ENCODE measurements around the gene ARHGAP22. TPM values are rescaled to one million over a fixed set of nuclear protein-coding genes. Genes with fewer than 3 reads are reported as not detected.

The ARHGAP22 gene
- total RNA-seq, 2 experiments from 2014 or later = not detected

DNA sequence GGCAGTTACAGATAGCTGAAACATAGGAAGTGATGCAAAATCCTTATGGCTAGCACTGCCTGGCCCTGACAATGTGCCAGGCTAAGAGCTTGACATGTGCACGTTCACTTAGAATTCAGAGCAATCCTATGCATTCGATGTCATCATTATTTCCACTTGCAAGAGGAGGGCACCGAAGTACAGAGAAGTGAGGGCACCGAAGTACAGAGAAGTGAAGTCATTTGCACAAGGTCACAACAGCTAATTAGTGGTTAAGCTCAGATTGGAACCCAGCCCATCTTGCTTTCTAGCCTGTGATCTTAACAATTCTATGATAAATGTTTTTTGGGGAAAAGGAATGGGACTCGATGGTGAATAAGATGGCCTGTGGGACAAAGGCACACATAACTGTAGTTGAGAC is 73.4 kb downstream of the ARHGAP22 start:
- Mint-ChIP-seq H3K27ac (no peak overlapping the region), H3K9me3 (ENCODE audit: low read depth) (no peaks in the 10 kb centered on the region), H3K27me3 (peaks cover 16% of the 10 kb centered on the region), H3K4me3 (no peak overlapping the region), H3K36me3 (no peaks in the 10 kb centered on the region), H3K4me1 (no peaks in the 10 kb centered on the region)
- DNase-seq = no peak
- CTCF ChIA-PET = no interaction called here
- ATAC-seq = no peak

DNA sequence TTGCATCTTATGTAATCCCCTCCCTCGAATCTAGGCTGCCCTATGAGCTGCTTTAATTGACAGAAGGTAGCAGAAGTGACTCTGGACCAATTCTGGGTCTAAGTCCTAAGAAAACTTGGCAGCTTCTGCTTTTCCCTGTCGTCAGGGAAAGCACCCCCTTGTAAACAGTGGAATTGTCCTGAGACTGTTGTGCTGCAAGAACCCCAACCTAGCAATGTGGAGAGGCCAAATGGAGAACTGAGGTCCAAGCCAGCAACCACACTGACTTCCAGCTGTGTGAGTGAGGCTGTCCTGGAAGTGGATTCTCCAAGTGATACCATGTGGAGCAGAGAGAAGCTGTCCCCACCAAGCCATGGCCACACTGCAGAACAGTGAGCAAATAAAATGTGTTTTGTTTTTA is 75.5 kb downstream of the ARHGAP22 start:
- H3K4me1 Mint-ChIP-seq = no peaks in the 10 kb centered on the region
- H3K36me3 Mint-ChIP-seq = no peaks in the 10 kb centered on the region
- peaks cover 32% of the 10 kb centered on the region for H3K27me3 Mint-ChIP-seq
- H3K4me3 Mint-ChIP-seq = no peak overlapping the region
- CTCF ChIA-PET = no interaction called here
- H3K9me3 Mint-ChIP-seq (ENCODE audit: low read depth) = no peaks in the 10 kb centered on the region
- DNase-seq (no peak), ATAC-seq (no peak)
- no peak overlapping the region for H3K27ac Mint-ChIP-seq

DNA sequence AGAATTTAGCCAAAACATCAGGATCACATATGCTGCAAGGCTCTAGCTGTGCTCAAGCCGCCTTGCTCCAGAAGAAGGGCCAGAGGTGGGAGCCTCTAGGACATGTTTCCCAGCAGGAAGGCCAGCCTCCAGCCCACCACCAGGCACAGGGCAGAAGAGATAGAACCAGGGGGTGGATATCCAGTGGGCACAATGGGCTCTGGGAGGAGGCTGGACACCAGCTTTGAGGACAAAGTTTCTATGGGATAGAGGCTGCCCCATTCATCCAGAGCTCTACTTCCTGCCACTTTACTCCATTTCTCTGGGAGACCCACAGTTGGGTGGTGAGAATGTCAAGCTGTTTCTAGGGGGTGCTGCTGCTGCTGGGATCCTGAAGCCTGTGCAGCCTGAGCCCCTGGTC is 77.1 kb downstream of the ARHGAP22 start:
- DNase-seq (no peak), ATAC-seq (no peak)
- peaks cover 3% of the 10 kb centered on the region for H3K4me1 Mint-ChIP-seq
- H3K4me3 Mint-ChIP-seq = no peak overlapping the region
- H3K36me3 Mint-ChIP-seq = no peaks in the 10 kb centered on the region
- no peak overlapping the region for H3K27ac Mint-ChIP-seq
- CTCF ChIA-PET = interaction anchor here (1.1 kb wide), 1 partner anchor 128 kb away, joined by 6 read pairs; no protein-coding TSS in a partner anchor
- peaks cover 33% of the 10 kb centered on the region for H3K27me3 Mint-ChIP-seq
- H3K9me3 Mint-ChIP-seq (ENCODE audit: low read depth) = no peaks in the 10 kb centered on the region

DNA sequence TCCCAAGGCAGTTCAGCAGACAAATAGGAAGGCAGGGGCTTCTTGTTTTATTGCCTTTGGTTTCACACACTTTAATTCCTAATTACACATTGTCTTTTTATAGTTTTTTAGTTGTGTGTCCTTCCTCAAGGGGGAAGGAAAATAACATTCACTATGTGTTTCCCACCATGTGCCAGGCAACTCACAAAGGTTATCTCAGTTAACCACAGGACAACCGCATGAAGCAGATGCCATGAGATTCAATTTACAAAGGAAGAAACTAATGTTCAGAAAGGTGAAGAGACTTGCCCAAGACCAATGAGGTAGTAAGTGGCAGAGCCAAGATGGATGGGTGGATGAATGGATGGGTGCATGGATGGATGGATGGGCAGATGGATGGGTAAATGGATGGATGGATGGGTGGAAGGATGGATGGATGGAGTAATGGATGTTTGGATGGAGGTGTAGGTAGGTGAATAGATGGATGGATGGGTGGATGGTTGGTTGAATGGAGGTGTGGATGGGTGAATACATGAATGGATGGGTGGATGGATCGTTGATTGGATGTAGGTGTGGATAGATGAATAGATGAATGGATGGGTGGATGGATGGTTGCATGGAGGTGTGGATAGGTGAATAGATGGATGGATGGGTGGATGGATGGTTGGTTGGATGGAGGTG is 77.9 kb downstream of the ARHGAP22 start:
- no peak overlapping the region for H3K27ac Mint-ChIP-seq
- ATAC-seq (no peak), DNase-seq (no peak)
- peaks cover 3% of the 10 kb centered on the region for H3K4me1 Mint-ChIP-seq
- peaks cover 41% of the 10 kb centered on the region for H3K27me3 Mint-ChIP-seq
- H3K9me3 Mint-ChIP-seq (ENCODE audit: low read depth) = no peaks in the 10 kb centered on the region
- CTCF ChIA-PET = no interaction called here
- H3K4me3 Mint-ChIP-seq = no peak overlapping the region
- no peaks in the 10 kb centered on the region for H3K36me3 Mint-ChIP-seq

- H3K4me3 Mint-ChIP-seq = no peak overlapping the region
- H3K27me3 Mint-ChIP-seq = peaks cover 49% of the 10 kb centered on the region
- ATAC-seq (no peak), DNase-seq (no peak)
- no peaks in the 10 kb centered on the region for H3K9me3 Mint-ChIP-seq (ENCODE audit: low read depth)
- CTCF ChIA-PET = no interaction called here
- no peak overlapping the region for H3K27ac Mint-ChIP-seq
- H3K4me1 Mint-ChIP-seq = peaks cover 3% of the 10 kb centered on the region
- H3K36me3 Mint-ChIP-seq = no peaks in the 10 kb centered on the region
These were observed 78.7 kb downstream of the ARHGAP22 start for GRCh38 chr10:48526011-48526821.

- peaks cover 3% of the 10 kb centered on the region for H3K4me1 Mint-ChIP-seq
- ATAC-seq (no peak), DNase-seq (no peak)
- no peaks in the 10 kb centered on the region for H3K36me3 Mint-ChIP-seq
- H3K4me3 Mint-ChIP-seq = no peak overlapping the region
- H3K27me3 Mint-ChIP-seq = peaks cover 60% of the 10 kb centered on the region
- no peaks in the 10 kb centered on the region for H3K9me3 Mint-ChIP-seq (ENCODE audit: low read depth)
- CTCF ChIA-PET = no interaction called here
- H3K27ac Mint-ChIP-seq = no peak overlapping the region
These were observed 79.8 kb downstream of the ARHGAP22 start for GRCh38 chr10:48525113-48525512.

GRCh38 chr10:48523820-48524758 is 80.8 kb downstream of the ARHGAP22 start:
- Mint-ChIP-seq H3K36me3 (no peaks in the 10 kb centered on the region), H3K9me3 (ENCODE audit: low read depth) (no peaks in the 10 kb centered on the region), H3K4me3 (no peak overlapping the region), H3K27ac (no peak overlapping the region), H3K27me3 (peaks cover 61% of the 10 kb centered on the region), H3K4me1 (peaks cover 13% of the 10 kb centered on the region)
- CTCF ChIA-PET = no interaction called here
- no peak for ATAC-seq
- DNase-seq = no peak

DNA sequence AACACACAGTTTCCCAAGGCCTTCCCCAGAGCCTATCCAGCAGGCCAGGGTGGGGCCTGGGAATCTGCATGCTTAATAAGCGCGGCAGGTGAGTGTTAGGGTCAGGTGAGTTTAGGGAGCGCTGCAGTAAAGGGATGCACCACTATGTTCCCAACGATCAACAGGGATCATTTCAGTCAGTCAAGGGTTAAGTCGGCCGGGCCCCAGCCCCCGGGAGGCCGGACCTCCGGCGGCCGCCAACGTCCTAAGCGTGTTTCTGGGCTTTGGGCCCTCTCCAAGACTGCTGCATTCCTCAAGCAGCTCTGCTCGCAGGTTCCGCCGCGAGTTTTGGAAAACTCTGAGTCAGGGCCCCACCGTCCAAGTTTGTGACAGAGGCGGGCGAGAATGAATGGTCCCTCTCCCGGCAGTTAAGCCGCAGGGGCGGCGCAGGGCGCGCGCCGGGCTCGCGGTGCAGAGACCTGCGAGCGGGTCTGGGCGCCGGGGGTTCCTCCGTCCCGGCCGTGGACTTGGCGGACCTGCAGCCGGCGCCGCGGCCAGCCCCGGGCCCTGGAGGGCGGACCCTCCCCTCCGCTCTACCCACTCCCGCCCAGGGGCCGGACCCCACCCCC is 81.6 kb downstream of the ARHGAP22 start:
- Mint-ChIP-seq H3K36me3 (no peaks in the 10 kb centered on the region), H3K4me3 (no peak overlapping the region), H3K27me3 (peaks cover 61% of the 10 kb centered on the region), H3K4me1 (peaks cover 20% of the 10 kb centered on the region), H3K9me3 (ENCODE audit: low read depth) (no peaks in the 10 kb centered on the region), H3K27ac (no peak overlapping the region)
- ATAC-seq (no peak), DNase-seq (no peak)
- CTCF ChIA-PET = no interaction called here

DNA sequence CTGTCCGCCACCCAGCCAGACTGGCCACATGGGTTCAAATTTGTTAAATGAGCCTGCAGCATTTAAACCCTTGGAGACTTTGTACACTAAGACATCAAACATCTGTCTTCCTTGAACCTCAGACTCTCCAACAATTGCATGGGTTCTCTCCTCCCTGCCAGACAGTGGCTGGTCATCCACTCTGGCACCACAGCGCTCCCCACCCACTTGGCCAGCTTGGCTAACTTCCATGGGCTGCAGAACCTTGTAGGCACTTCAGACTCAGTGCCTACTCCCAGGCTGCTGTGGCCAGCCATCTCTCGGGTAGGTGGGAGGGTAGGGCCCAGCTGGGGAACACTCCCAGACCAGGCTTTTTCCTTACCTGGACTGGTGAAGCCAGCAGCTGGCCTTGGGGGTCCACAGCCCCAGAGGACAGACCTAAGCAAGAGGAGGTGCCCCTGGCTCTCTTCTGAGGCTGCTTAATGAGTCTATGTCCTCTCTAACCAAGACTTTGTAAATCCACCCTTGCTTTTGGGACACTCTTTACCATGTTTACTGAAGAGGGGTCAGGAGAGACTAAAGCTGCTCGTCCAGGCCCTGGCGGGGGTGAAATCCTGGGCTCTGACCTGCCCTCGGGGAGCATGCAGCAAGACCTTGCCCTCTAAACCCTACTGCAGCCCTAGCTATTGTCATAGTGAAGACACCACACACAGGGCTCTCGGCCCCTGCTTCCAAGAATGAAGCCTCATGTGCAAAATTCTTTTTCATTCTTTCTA is 82.7 kb downstream of the ARHGAP22 start:
- ATAC-seq (no peak), DNase-seq (no peak)
- CTCF ChIA-PET = interaction anchor here (1.3 kb wide), 1 partner anchor 134 kb away, joined by 3 read pairs; no protein-coding TSS in a partner anchor
- Mint-ChIP-seq H3K9me3 (ENCODE audit: low read depth) (no peaks in the 10 kb centered on the region), H3K27ac (no peak overlapping the region), H3K36me3 (no peaks in the 10 kb centered on the region), H3K4me3 (no peak overlapping the region), H3K4me1 (peaks cover 26% of the 10 kb centered on the region), H3K27me3 (peaks cover 59% of the 10 kb centered on the region)

DNA sequence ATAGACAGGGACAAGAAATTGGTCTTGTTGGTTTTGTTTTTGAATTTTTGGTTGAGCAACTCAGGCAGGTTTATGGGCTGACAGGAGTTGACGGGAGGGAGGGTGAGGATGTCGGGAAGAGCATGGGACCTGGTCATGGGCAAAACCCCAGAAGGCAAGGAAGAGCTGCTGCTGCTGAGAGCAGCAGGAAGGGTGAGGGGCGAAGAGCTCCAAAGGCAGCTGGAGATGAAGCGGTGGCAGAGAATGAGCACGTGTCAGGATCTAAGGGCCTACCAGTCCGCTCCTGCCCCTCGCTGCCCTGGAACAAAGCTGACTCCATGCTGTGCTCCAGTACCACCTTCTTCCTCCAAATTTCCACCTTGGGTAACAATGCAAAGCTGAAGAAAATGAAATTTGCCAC is 84.3 kb downstream of the ARHGAP22 start:
- H3K36me3 Mint-ChIP-seq = no peaks in the 10 kb centered on the region
- H3K9me3 Mint-ChIP-seq (ENCODE audit: low read depth) = no peaks in the 10 kb centered on the region
- no peak overlapping the region for H3K27ac Mint-ChIP-seq
- DNase-seq (no peak), ATAC-seq (no peak)
- H3K4me3 Mint-ChIP-seq = no peak overlapping the region
- H3K4me1 Mint-ChIP-seq = peaks cover 26% of the 10 kb centered on the region
- CTCF ChIA-PET = interaction anchor here (1.5 kb wide), 1 partner anchor 157 kb away, joined by 5 read pairs; no protein-coding TSS in a partner anchor
- peaks cover 49% of the 10 kb centered on the region for H3K27me3 Mint-ChIP-seq

DNA sequence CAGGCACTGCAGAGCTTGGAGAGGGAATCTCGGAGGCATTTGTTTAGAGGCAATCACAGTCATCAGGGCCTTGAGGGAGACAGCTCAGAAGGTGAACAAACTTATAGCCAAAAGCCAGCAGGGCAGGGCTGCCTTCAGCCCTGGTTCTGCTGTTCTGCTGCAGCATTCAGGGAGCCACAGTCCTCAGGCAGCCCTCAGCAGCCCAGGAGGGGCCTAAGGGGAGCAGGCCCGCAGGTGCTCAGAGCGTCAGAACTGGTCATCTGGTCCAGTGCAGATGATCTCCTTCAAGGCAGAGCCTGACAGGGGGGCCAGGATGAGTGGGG is 84.7 kb downstream of the ARHGAP22 start:
- H3K36me3 Mint-ChIP-seq = no peaks in the 10 kb centered on the region
- no peak overlapping the region for H3K27ac Mint-ChIP-seq
- no peak overlapping the region for H3K4me3 Mint-ChIP-seq
- H3K9me3 Mint-ChIP-seq (ENCODE audit: low read depth) = peaks cover 3% of the 10 kb centered on the region
- H3K4me1 Mint-ChIP-seq = peaks cover 26% of the 10 kb centered on the region
- no peak for ATAC-seq
- CTCF ChIA-PET = interaction anchor here (1.5 kb wide), 1 partner anchor 157 kb away, joined by 5 read pairs; no protein-coding TSS in a partner anchor
- H3K27me3 Mint-ChIP-seq = peaks cover 48% of the 10 kb centered on the region
- no peak for DNase-seq

DNA sequence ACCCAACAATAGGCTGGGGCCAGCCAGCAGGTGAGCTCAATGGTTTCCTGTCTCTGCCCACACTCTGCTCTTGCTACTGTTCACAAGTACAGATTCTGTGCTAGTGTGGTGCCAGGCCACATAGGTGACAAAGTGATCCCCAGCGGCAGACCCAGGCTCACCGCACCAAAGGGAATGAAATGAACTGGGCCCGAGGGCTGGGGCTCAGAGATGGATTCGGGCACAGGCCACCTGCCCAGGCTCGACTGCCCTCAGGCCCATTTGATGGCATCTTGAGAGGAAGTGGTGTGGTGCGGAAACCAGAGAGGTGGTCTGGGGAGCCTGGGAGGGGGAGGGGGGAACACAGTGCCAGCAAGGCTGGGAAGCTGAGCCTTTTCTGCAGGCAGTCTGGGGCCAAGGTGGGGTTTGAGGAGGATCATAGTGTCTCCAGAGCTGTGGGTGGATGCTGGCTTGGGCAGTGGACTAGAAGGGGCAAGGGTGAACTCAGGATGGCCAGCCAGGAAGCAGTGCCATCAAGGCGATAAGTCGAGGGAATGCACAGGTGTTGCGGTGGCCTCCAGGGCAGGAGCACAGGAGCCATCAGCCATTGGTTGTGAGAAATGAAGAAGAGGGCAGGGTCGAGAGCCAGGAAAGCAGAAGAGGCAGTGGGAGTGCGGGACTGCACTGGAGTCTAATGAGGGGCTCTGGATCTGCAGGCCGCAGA is 85.2 kb downstream of the ARHGAP22 start:
- DNase-seq = no peak
- H3K4me3 Mint-ChIP-seq = no peak overlapping the region
- peaks cover 3% of the 10 kb centered on the region for H3K9me3 Mint-ChIP-seq (ENCODE audit: low read depth)
- H3K27ac Mint-ChIP-seq = no peak overlapping the region
- H3K4me1 Mint-ChIP-seq = peaks cover 26% of the 10 kb centered on the region
- CTCF ChIA-PET = interaction anchor here (0.9 to 1.5 kb wide), 2 partner anchors 132 to 156 kb away, joined by 3 to 5 read pairs; no protein-coding TSS in a partner anchor
- no peaks in the 10 kb centered on the region for H3K36me3 Mint-ChIP-seq
- H3K27me3 Mint-ChIP-seq = peaks cover 45% of the 10 kb centered on the region
- peak; percentile 55 for ATAC-seq
